Right cardiac atrium (tissue), 5 donors: ENCODE measurements around the gene VSX1. TPM values are rescaled to one million over a fixed set of nuclear protein-coding genes. Genes with fewer than 3 reads are reported as not detected.

Experiments used
- ATAC-seq, 2 donors: fragments of 200-7000 bp; cut with Tn5 transposase; one replicate each; pipeline versions ENCODE4 v1.8.0 to v1.9.1; 2020; ENCODE audit warnings: moderate library complexity in 2 of 2, mild to moderate bottlenecking in 1 of 2
- DNase-seq, 3 donors: peaks; one replicate each; pipeline ENCODE4 v3.0.0-alpha.2; 2020
- H3K27ac ChIP-seq: one replicate; pipeline ENCODE4 v1.5.1; 2013; ENCODE audit warnings: mild to moderate bottlenecking, low read length, control low read depth, moderate library complexity
- H3K27me3 ChIP-seq: one replicate; pipeline ENCODE4 v1.6.1; 2013; ENCODE audit not compliant: control insufficient read depth, insufficient read depth
- H3K4me1 ChIP-seq: one replicate; pipeline ENCODE4 v1.6.1; 2013; ENCODE audit warnings: low read length; ENCODE audit not compliant: control insufficient read depth, insufficient read depth
- H3K4me3 ChIP-seq: one replicate; pipeline ENCODE4 v1.5.1; 2013; ENCODE audit warnings: low read length, control low read depth
- H3K9me3 ChIP-seq: one replicate; pipeline ENCODE4 v1.6.1; 2013; ENCODE audit warnings: low read length; ENCODE audit not compliant: control insufficient read depth
- WGBS: extraction: QIAGEN DNeasy Blood & Tissue Kit; methylation state at CpG from one replicate; pipeline ENCODE4 v1.1.7; 2013; 5-methylcytosine and 5-hydroxymethylcytosine counted together
- intact Hi-C, 4 donors: fragments of 100-400 bp; cut with DNase I; formaldehyde crosslinking; loops; one replicate each; pipeline versions ENCODE4 v1.11.0 to v1.14.0; 2022 to 2023
- polyA plus RNA-seq: library from polyadenylated mRNA; stranded (reverse); fragments of 200-250 nt; gene quantifications from one replicate; pipeline ENCODE4 v1.2.3, GENCODE V29; 2013
- total RNA-seq, 4 donors: library from RNA; stranded (reverse); fragmentation: NEBNext Ultra II Directional; extraction: Animal tissue kit (Norgen Biotek cat#: 25700); gene quantifications; one replicate each; pipeline ENCODE4 v1.2.1, GENCODE V29; 2021
- donor health status: healthy with polysubstance abuse.
- donor health status: DM: no; HTN: yes; CAD: no.
- donor health status: DM: no; HTN: no; CAD: no.
- donor health status: DM: no; HTN: yes; CAD: no; lungs with severe emphysema.
- donor health status: DM: yes; HTN: yes; CAD: no.

Gene VSX1
- total and polyA plus RNA-seq, 5 donors: 0.27 to 0.44 TPM; not detected in 3

- no peaks in the 10 kb centered on the region for H3K9me3 ChIP-seq
- ATAC-seq (no peak), DNase-seq (no peak)
- no peaks in the 10 kb centered on the region for H3K27me3 ChIP-seq
- H3K4me3 ChIP-seq: no peak overlapping the region
- peak overlapping the region; percentile 63 for H3K27ac ChIP-seq
- intact Hi-C loops: no loop called here
- WGBS: 70% methylated on average over 15 of the region's 15 CpGs
- H3K4me1 ChIP-seq: peaks cover 54% of the 10 kb centered on the region
Observed at GRCh38 chr20:25037288-25038102, 44.4 kb downstream of the VSX1 start.

GRCh38 chr20:25036331-25036936 is 45.5 kb downstream of the VSX1 start:
- WGBS: 20% methylated on average over 7 of the region's 7 CpGs
- Histone ChIP-seq H3K4me3 (no peak overlapping the region), H3K27me3 (no peaks in the 10 kb centered on the region), H3K27ac (peak overlapping the region; percentile 13), H3K4me1 (peaks cover 51% of the 10 kb centered on the region), H3K9me3 (no peaks in the 10 kb centered on the region)
- ATAC-seq (no peak), DNase-seq (peak in 1 of 3 donors; percentile 16)
- intact Hi-C loops: no loop called here

GRCh38 chr20:25035921-25036320 is 46.0 kb downstream of the VSX1 start:
- intact Hi-C loops: no loop called here
- DNase-seq (no peak), ATAC-seq (no peak)
- H3K27ac ChIP-seq: peak overlapping the region; percentile 13
- no peaks in the 10 kb centered on the region for H3K27me3 ChIP-seq
- no peaks in the 10 kb centered on the region for H3K9me3 ChIP-seq
- 29% methylated on average over 4 of the region's 4 CpGs for WGBS
- H3K4me3 ChIP-seq: no peak overlapping the region
- H3K4me1 ChIP-seq: peaks cover 48% of the 10 kb centered on the region

- ATAC-seq: no peak
- Histone ChIP-seq H3K9me3 (no peaks in the 10 kb centered on the region), H3K4me1 (peaks cover 34% of the 10 kb centered on the region), H3K27ac (peak overlapping the region; percentile 46), H3K4me3 (no peak overlapping the region), H3K27me3 (no peaks in the 10 kb centered on the region)
- no peak for DNase-seq
- WGBS: 39% methylated on average over 3 of the region's 3 CpGs
- intact Hi-C loops: no loop called here
Observed at GRCh38 chr20:25033924-25034300, 48.0 kb downstream of the VSX1 start.

- ATAC-seq: peak in 1 of 2 donors; percentile 44
- H3K27me3 ChIP-seq: no peaks in the 10 kb centered on the region
- H3K4me1 ChIP-seq: peaks cover 29% of the 10 kb centered on the region
- no peak overlapping the region for H3K4me3 ChIP-seq
- no peaks in the 10 kb centered on the region for H3K9me3 ChIP-seq
- 37% methylated on average over 6 of the region's 6 CpGs for WGBS
- intact Hi-C loops: no loop called here
- no peak for DNase-seq
- H3K27ac ChIP-seq: peak overlapping the region; percentile 68
Observed at GRCh38 chr20:25033265-25033923, 48.5 kb downstream of the VSX1 start.

GRCh38 chr20:25032478-25033264 is 49.3 kb downstream of the VSX1 start:
- Histone ChIP-seq H3K4me3 (no peak overlapping the region), H3K27me3 (no peaks in the 10 kb centered on the region), H3K9me3 (no peaks in the 10 kb centered on the region), H3K27ac (peak overlapping the region; percentile 68), H3K4me1 (peaks cover 23% of the 10 kb centered on the region)
- peak; percentile 90 to 91 for ATAC-seq
- intact Hi-C loops: no loop called here
- DNase-seq: peak; percentile 87 to 94 (median 92)
- 39% methylated on average over 29 of the region's 29 CpGs for WGBS

GRCh38 chr20:25032065-25032477 is 49.9 kb downstream of the VSX1 start:
- Histone ChIP-seq H3K27me3 (no peaks in the 10 kb centered on the region), H3K27ac (peak overlapping the region; percentile 68), H3K4me1 (peaks cover 17% of the 10 kb centered on the region), H3K4me3 (no peak overlapping the region), H3K9me3 (no peaks in the 10 kb centered on the region)
- DNase-seq (peak in 1 of 3 donors; percentile 62), ATAC-seq (peak in 1 of 2 donors; percentile 35)
- intact Hi-C loops: no loop called here
- 77% methylated on average over 16 of the region's 16 CpGs for WGBS

- ATAC-seq (no peak), DNase-seq (no peak)
- H3K4me3 ChIP-seq: no peak overlapping the region
- no peaks in the 10 kb centered on the region for H3K9me3 ChIP-seq
- intact Hi-C loops: no loop called here
- WGBS: 93% methylated on average over 3 of the region's 3 CpGs
- H3K4me1 ChIP-seq: peaks cover 14% of the 10 kb centered on the region
- H3K27ac ChIP-seq: no peak overlapping the region
- H3K27me3 ChIP-seq: no peaks in the 10 kb centered on the region
Observed at GRCh38 chr20:25031241-25031640, 50.7 kb downstream of the VSX1 start.

GRCh38 chr20:25030649-25031207 is 51.2 kb downstream of the VSX1 start:
- Histone ChIP-seq H3K4me1 (peaks cover 16% of the 10 kb centered on the region), H3K27me3 (no peaks in the 10 kb centered on the region), H3K9me3 (no peaks in the 10 kb centered on the region), H3K27ac (no peak overlapping the region), H3K4me3 (no peak overlapping the region)
- DNase-seq (no peak), ATAC-seq (no peak)
- intact Hi-C loops: no loop called here
- 89% methylated on average over 8 of the region's 8 CpGs for WGBS

- Histone ChIP-seq H3K9me3 (no peaks in the 10 kb centered on the region), H3K27ac (no peak overlapping the region), H3K4me3 (no peak overlapping the region), H3K27me3 (no peaks in the 10 kb centered on the region), H3K4me1 (peaks cover 19% of the 10 kb centered on the region)
- intact Hi-C loops: no loop called here
- ATAC-seq (no peak), DNase-seq (no peak)
- 96% methylated on average over 5 of the region's 5 CpGs for WGBS
Observed at GRCh38 chr20:25030007-25030648, 51.8 kb downstream of the VSX1 start.
